Vagina (tissue), 2 donors: Measurements from ENCODE around the gene PIP5K1B. TPM values are rescaled to one million over a fixed set of nuclear protein-coding genes. Genes with fewer than 3 reads are reported as not detected.

Source experiments
- DNase-seq, 2 donors: peaks; one replicate each; pipeline ENCODE4 v3.0.0-alpha.2; 2017; ENCODE audit errors: extremely low spot score in 2 of 2
- H3K27ac ChIP-seq: fragments of 200-600 bp; sonication (generic); one replicate; pipeline ENCODE4 v1.5.1; 2019
- H3K27me3 ChIP-seq: fragments of 200-600 bp; sonication (generic); one replicate; pipeline ENCODE4 v1.5.1; 2019
- H3K36me3 ChIP-seq, 2 donors: fragments of 200-600 bp; sonication (generic); one replicate each; pipeline ENCODE4 v1.5.1; 2017 to 2019
- H3K4me1 ChIP-seq: fragments of 200-600 bp; sonication (generic); one replicate; pipeline ENCODE4 v1.5.1; 2019
- H3K4me3 ChIP-seq, 2 donors: fragments of 200-600 bp; sonication (generic); 1 replicate in 1 of 2; 2 replicates in 1 of 2; pipeline ENCODE4 v1.5.1; 2016 to 2019
- H3K9me3 ChIP-seq: fragments of 200-600 bp; sonication (generic); one replicate; pipeline ENCODE4 v1.5.1; 2019
- CTCF ChIP-seq, 3 experiments: fragments of 450-650 bp in 2 of 3; fragments of 200-600 bp in 1 of 3; sonication (generic) in 1 of 3; IDR thresholded peaks; one replicate each; pipeline ENCODE4 v1.5.1; 2017 to 2019; ENCODE audit warnings: antibody characterized with exemption in 3 of 3, mild to moderate bottlenecking in 2 of 3, moderate library complexity in 2 of 3
- POLR2A ChIP-seq, 2 donors: fragments of 450-650 bp; IDR thresholded peaks; one replicate each; pipeline ENCODE4 v1.6.1; 2017; ENCODE audit warnings: antibody characterized with exemption in 2 of 2, mild to moderate bottlenecking in 2 of 2, moderate library complexity in 2 of 2
- POLR2AphosphoS5 ChIP-seq, 2 donors: sonication (generic); formaldehyde crosslinking; IDR thresholded peaks; one replicate each; pipeline ENCODE4 v1.9.0; 2017; ENCODE audit warnings: antibody characterized with exemption in 2 of 2, mild to moderate bottlenecking in 2 of 2, low read depth in 1 of 2; ENCODE audit not compliant: insufficient read depth in 1 of 2
- intact Hi-C: fragments of 100-400 bp; cut with DNase I; formaldehyde crosslinking; loops from one replicate; pipeline ENCODE4 v1.15.1; 2023
- total RNA-seq: library from RNA; depleted of rRNA; stranded (reverse); fragments of >200 nt; gene quantifications from one replicate; pipeline ENCODE4 v1.2.3, GENCODE V29; 2016

The PIP5K1B gene
- total RNA-seq, 1 donor from 2014 or later = 2.9 TPM

- no peak overlapping the region for H3K27ac ChIP-seq
- intact Hi-C loops = no loop called here
- H3K4me3 ChIP-seq = no peak overlapping the region
- H3K27me3 ChIP-seq = no peaks in the 10 kb centered on the region
- no peak for DNase-seq
- no peaks in the 10 kb centered on the region for H3K36me3 ChIP-seq
- H3K9me3 ChIP-seq = no peaks in the 10 kb centered on the region
- TF ChIP-seq POLR2AphosphoS5 (IDR thresholded peaks at IDR 0.05; ENCODE audit: insufficient read depth in 1 of 2, low read depth in 1 of 2) = no peak
- no peak for TF ChIP-seq CTCF (IDR thresholded peaks at IDR 0.05)
- TF ChIP-seq POLR2A (IDR thresholded peaks at IDR 0.05) = no peak
- H3K4me1 ChIP-seq = no peaks in the 10 kb centered on the region
Observed at GRCh38 chr9:68860419-68860818, 155.4 kb downstream of the PIP5K1B start.

DNA sequence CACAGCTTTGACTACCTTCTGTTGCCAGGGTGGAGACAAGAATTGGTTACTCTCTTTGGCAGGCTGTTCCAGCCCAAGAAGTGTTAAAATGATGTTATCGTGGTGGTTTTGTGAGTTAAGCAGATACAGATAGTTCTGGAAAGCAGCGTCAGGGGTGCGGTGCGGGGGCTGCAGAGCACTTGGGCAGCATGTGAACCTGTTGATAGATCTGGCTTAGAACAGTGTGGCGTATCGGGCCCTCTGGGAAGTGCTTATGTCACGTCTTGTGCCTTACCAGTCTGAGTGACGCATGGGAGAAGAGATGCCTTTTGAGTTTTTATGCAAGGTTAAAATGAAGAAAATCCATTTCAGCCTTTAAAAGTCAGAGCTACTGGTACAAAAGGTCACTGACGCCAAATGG, 156.4 kb downstream of the PIP5K1B start:
- Histone ChIP-seq H3K27ac (no peak overlapping the region), H3K4me1 (no peaks in the 10 kb centered on the region), H3K27me3 (no peaks in the 10 kb centered on the region), H3K36me3 (no peaks in the 10 kb centered on the region), H3K4me3 (no peak overlapping the region), H3K9me3 (no peaks in the 10 kb centered on the region)
- no peak for TF ChIP-seq POLR2AphosphoS5 (IDR thresholded peaks at IDR 0.05; ENCODE audit: insufficient read depth in 1 of 2, low read depth in 1 of 2)
- DNase-seq = no peak
- intact Hi-C loops = no loop called here

GRCh38 chr9:68867066-68867465, 162.0 kb downstream of the PIP5K1B start:
- TF ChIP-seq POLR2AphosphoS5 (IDR thresholded peaks at IDR 0.05; ENCODE audit: insufficient read depth in 1 of 2, low read depth in 1 of 2) (no peak), CTCF (IDR thresholded peaks at IDR 0.05) (no peak), POLR2A (IDR thresholded peaks at IDR 0.05) (no peak)
- Histone ChIP-seq H3K4me1 (no peaks in the 10 kb centered on the region), H3K9me3 (no peaks in the 10 kb centered on the region), H3K36me3 (no peaks in the 10 kb centered on the region), H3K27ac (no peak overlapping the region), H3K27me3 (no peaks in the 10 kb centered on the region), H3K4me3 (no peak overlapping the region)
- no peak for DNase-seq
- intact Hi-C loops = no loop called here

DNA sequence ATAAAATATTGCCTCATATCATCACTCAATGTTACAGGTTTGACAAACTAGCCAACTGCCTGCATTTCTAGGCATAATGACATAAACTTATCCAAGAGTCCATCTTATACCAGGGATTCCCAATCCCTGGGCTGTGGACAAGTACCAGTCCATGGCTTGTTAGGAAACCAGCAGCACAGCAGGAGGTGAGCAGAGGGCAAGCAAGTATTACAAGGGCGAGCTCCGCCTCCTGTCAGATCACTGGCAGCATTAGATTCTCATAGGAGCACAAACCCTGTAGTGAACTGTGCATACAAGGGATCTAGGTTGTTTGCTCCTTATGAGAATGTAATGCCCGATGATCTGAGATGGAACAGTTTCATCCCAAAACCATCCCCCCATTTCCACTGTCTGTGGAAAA, 164.0 kb downstream of the PIP5K1B start:
- H3K4me3 ChIP-seq = no peak overlapping the region
- no peaks in the 10 kb centered on the region for H3K36me3 ChIP-seq
- H3K9me3 ChIP-seq = no peaks in the 10 kb centered on the region
- no peak for DNase-seq
- H3K27me3 ChIP-seq = no peaks in the 10 kb centered on the region
- TF ChIP-seq CTCF (IDR thresholded peaks at IDR 0.05) (no peak), POLR2AphosphoS5 (IDR thresholded peaks at IDR 0.05; ENCODE audit: insufficient read depth in 1 of 2, low read depth in 1 of 2) (no peak), POLR2A (IDR thresholded peaks at IDR 0.05) (no peak)
- no peaks in the 10 kb centered on the region for H3K4me1 ChIP-seq
- H3K27ac ChIP-seq = no peak overlapping the region
- intact Hi-C loops = no loop called here

DNA sequence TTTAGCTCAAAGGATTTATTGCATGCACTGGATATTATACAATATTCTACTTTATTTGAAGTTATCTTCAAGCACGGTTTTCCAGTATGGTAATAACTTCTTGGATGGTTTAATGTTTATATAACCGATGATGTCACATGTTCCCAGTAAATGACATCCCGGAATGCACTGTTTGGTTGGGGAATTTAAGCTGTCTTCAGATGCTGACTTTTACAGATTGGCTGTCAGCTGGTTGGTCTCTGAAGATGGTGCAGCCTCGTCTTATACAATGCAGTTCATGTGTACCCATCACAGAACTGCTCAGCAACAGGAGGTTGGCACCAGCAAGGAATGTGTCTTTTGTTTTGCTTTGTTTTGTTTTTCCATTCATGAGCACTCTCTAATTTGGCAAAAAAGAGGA, 165.0 kb downstream of the PIP5K1B start:
- Histone ChIP-seq H3K27ac (no peak overlapping the region), H3K4me3 (no peak overlapping the region), H3K9me3 (no peaks in the 10 kb centered on the region), H3K4me1 (no peaks in the 10 kb centered on the region), H3K27me3 (no peaks in the 10 kb centered on the region), H3K36me3 (no peaks in the 10 kb centered on the region)
- no peak for DNase-seq
- intact Hi-C loops = no loop called here
- TF ChIP-seq POLR2A (IDR thresholded peaks at IDR 0.05) (no peak), POLR2AphosphoS5 (IDR thresholded peaks at IDR 0.05; ENCODE audit: insufficient read depth in 1 of 2, low read depth in 1 of 2) (no peak), CTCF (IDR thresholded peaks at IDR 0.05) (no peak)

- intact Hi-C loops = no loop called here
- no peak for DNase-seq
- TF ChIP-seq POLR2AphosphoS5 (IDR thresholded peaks at IDR 0.05; ENCODE audit: insufficient read depth in 1 of 2, low read depth in 1 of 2) = no peak
- no peak for TF ChIP-seq CTCF (IDR thresholded peaks at IDR 0.05)
- TF ChIP-seq POLR2A (IDR thresholded peaks at IDR 0.05) = no peak
- Histone ChIP-seq H3K27me3 (no peaks in the 10 kb centered on the region), H3K4me3 (no peak overlapping the region), H3K9me3 (no peaks in the 10 kb centered on the region), H3K27ac (no peak overlapping the region), H3K36me3 (no peaks in the 10 kb centered on the region), H3K4me1 (no peaks in the 10 kb centered on the region)
Observed at GRCh38 chr9:68871236-68871635, 166.2 kb downstream of the PIP5K1B start.
